Endodermal cell (in vitro differentiated cells): ENCODE results near the gene FBN3. TPM values are rescaled to one million over a fixed set of nuclear protein-coding genes. Genes with fewer than 3 reads are reported as not detected.
"Not testable (repeated sequence)": the region's sequence is repeated elsewhere in the genome, so short reads cannot be mapped to it uniquely, and the experiment has no call there.

Source experiments
- DNase-seq: peaks from one replicate; pipeline ENCODE4 v3.0.0-alpha.2; 2017
- H3K27ac ChIP-seq: 2 replicates; pipeline ENCODE4 v1.5.1; 2013; ENCODE audit warnings: mild to moderate bottlenecking, low read depth, low read length, moderate library complexity
- H3K27me3 ChIP-seq: 2 replicates; pipeline ENCODE4 v1.6.1; 2013; ENCODE audit warnings: mild to moderate bottlenecking, low read length, moderate library complexity; ENCODE audit not compliant: insufficient read depth, control insufficient read depth, poor library complexity, severe bottlenecking
- H3K36me3 ChIP-seq: 2 replicates; pipeline ENCODE4 v1.7.0; 2013; ENCODE audit warnings: mild to moderate bottlenecking, low read length, moderate library complexity; ENCODE audit not compliant: control insufficient read depth, insufficient read depth
- H3K4me1 ChIP-seq: one replicate; pipeline ENCODE4 v1.7.0; 2013; ENCODE audit warnings: low read length; ENCODE audit not compliant: control insufficient read depth, insufficient read depth
- H3K4me3 ChIP-seq: 2 replicates; pipeline ENCODE4 v1.5.1; 2013; ENCODE audit warnings: mild to moderate bottlenecking, low read length, moderate library complexity
- H3K9ac ChIP-seq: 2 replicates; pipeline ENCODE4 v1.6.1; 2013; ENCODE audit warnings: mild to moderate bottlenecking, low read length, moderate library complexity; ENCODE audit not compliant: poor library complexity, severe bottlenecking; ENCODE audit errors: extremely low read depth
- H3K9me3 ChIP-seq: 2 replicates; pipeline ENCODE4 v1.6.1; 2013; ENCODE audit warnings: mild to moderate bottlenecking, low read length, moderate library complexity; ENCODE audit not compliant: control insufficient read depth
- H3K27ac Mint-ChIP-seq: 2 replicates; pipeline ENCODE4 v1.8.0; 2020; ENCODE audit warnings: mixed read lengths
- H3K27me3 Mint-ChIP-seq: 2 replicates; pipeline ENCODE4 v1.8.0; 2021; ENCODE audit warnings: mild to moderate bottlenecking, mixed read lengths; ENCODE audit not compliant: insufficient read depth
- H3K36me3 Mint-ChIP-seq: 2 replicates; pipeline ENCODE4 v1.8.0; 2020; ENCODE audit warnings: low read depth, mixed read lengths
- H3K4me1 Mint-ChIP-seq: 2 replicates; pipeline ENCODE4 v1.8.0; 2020; ENCODE audit warnings: mixed read lengths
- H3K4me3 Mint-ChIP-seq: 2 replicates; pipeline ENCODE4 v1.8.0; 2020; ENCODE audit warnings: mild to moderate bottlenecking, moderate library complexity, mixed read lengths
- H3K9me3 Mint-ChIP-seq: 2 replicates; pipeline ENCODE4 v1.8.0; 2020; ENCODE audit warnings: mild to moderate bottlenecking, mixed read lengths
- WGBS, 2 experiments: methylation state at CpG; one replicate each; pipeline versions ENCODE4 v1.1.5 to v1.1.7; 2013; ENCODE audit warnings: missing lambda C conversion rate in 2 of 2, mixed read lengths in 1 of 2; ENCODE audit not compliant: insufficient coverage in 1 of 2, insufficient read length in 1 of 2; 5-methylcytosine and 5-hydroxymethylcytosine counted together
- total RNA-seq, 2 donors: library from RNA; stranded (reverse); fragmentation: NEBNext Ultra II Directional in 1 of 2; extraction: Animal tissue kit (Norgen Biotek cat#: 25700) in 1 of 2; gene quantifications; 2 replicates in 1 of 2; 3 replicates in 1 of 2; pipeline ENCODE4 v1.2.1, GENCODE V29; 2021
- TF ChIP-seq, protein P1 (sequence below): fragments of 200-600 bp; sonication (generic); conservative IDR thresholded peaks from 2 replicates; pipeline ENCODE4 v1.5.0; 2021; ENCODE audit warnings: antibody characterized with exemption, mild to moderate bottlenecking

FBN3 gene
- total RNA-seq, 2 donors from 2014 or later, result 105 to 143 TPM

GRCh38 chr19:8167985-8168384 lies 18.6 kb upstream of the FBN3 start:
- 90 to 94% methylated on average over 3 to 6 of the region's 6 CpGs for WGBS, 2 experiments
- H3K9ac ChIP-seq, result no peak overlapping the region

DNA sequence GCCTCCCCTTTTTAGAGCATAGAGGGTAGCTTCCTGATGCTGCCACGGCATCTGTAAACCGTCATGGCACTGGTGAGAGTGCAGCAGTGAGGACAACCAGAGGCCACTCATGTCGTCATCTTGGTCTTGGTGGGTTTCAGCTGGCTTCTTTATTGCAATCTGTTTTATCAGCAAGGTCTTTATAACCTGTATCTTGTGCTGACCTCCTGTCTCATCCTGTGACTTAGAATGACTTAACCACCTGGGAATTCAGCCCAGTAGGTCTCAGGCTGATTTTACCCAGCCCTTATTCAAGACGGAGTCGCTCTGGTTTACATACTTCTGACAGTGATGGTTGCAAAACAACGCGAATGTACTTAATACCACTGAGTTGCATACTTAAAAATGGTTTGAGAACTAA lies 14.4 kb upstream of the FBN3 start:
- WGBS, 2 experiments, result 60 to 70% methylated on average over 7 of the region's 7 CpGs
- H3K4me3 ChIP-seq, result no peak overlapping the region
- TF ChIP-seq, protein P1, sequence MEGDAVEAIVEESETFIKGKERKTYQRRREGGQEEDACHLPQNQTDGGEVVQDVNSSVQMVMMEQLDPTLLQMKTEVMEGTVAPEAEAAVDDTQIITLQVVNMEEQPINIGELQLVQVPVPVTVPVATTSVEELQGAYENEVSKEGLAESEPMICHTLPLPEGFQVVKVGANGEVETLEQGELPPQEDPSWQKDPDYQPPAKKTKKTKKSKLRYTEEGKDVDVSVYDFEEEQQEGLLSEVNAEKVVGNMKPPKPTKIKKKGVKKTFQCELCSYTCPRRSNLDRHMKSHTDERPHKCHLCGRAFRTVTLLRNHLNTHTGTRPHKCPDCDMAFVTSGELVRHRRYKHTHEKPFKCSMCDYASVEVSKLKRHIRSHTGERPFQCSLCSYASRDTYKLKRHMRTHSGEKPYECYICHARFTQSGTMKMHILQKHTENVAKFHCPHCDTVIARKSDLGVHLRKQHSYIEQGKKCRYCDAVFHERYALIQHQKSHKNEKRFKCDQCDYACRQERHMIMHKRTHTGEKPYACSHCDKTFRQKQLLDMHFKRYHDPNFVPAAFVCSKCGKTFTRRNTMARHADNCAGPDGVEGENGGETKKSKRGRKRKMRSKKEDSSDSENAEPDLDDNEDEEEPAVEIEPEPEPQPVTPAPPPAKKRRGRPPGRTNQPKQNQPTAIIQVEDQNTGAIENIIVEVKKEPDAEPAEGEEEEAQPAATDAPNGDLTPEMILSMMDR, result no peak
- Mint-ChIP-seq H3K4me3 (no peak overlapping the region), H3K36me3 (no peaks in the 10 kb centered on the region), H3K4me1 (peaks cover 8% of the 10 kb centered on the region), H3K9me3 (no peaks in the 10 kb centered on the region), H3K27ac (peak overlapping the region; percentile 83), H3K27me3 (peaks cover 2% of the 10 kb centered on the region)
- H3K27ac ChIP-seq, result no peak overlapping the region
- no peaks in the 10 kb centered on the region for H3K4me1 ChIP-seq
- no peak overlapping the region for H3K9ac ChIP-seq
- no peaks in the 10 kb centered on the region for H3K9me3 ChIP-seq
- no peaks in the 10 kb centered on the region for H3K36me3 ChIP-seq
- peak; percentile 61 for DNase-seq
- H3K27me3 ChIP-seq, result no peaks in the 10 kb centered on the region

More at GRCh38 chr19:8167985-8168384, 18.6 kb upstream of the FBN3 start:
- TF ChIP-seq, protein P1, result no peak
- no peak overlapping the region for H3K4me3 Mint-ChIP-seq
- no peak for DNase-seq
- H3K27ac Mint-ChIP-seq, result no peak overlapping the region
- no peak overlapping the region for H3K4me3 ChIP-seq
- H3K36me3 Mint-ChIP-seq, result no peaks in the 10 kb centered on the region
- no peaks in the 10 kb centered on the region for H3K9me3 Mint-ChIP-seq
- peaks cover 2% of the 10 kb centered on the region for H3K27me3 Mint-ChIP-seq
- no peaks in the 10 kb centered on the region for H3K27me3 ChIP-seq
- H3K4me1 Mint-ChIP-seq, result peaks cover 8% of the 10 kb centered on the region
- H3K36me3 ChIP-seq, result no peaks in the 10 kb centered on the region
- H3K9me3 ChIP-seq, result no peaks in the 10 kb centered on the region
- H3K27ac ChIP-seq, result no peak overlapping the region
- H3K4me1 ChIP-seq, result no peaks in the 10 kb centered on the region

DNA sequence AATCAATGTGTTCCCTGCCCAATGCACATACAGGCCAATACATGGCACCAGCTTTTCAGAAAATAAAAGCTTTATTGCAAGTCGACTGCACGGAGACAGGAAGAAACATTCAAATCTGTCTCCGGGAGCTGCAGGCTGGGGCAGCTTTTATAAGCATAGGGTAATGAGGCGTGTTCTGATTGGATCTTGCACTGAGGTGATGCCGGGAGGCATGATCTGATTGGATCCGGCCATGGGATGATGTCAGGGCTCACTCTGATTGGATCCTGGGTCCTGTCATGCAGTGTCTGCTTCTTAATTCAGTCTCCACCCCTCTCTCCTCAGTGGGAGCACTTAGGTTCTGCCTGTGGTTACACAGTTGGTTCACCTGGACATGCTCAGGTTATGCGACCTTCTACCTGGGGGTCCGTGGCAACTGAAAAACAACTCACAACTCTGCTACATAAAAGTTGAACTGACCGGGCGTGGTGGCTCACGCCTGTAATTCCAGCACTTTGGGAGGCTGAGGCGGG lies 11.8 kb upstream of the FBN3 start:
- H3K27me3 Mint-ChIP-seq, result no peaks in the 10 kb centered on the region
- Histone ChIP-seq H3K4me1 (no peaks in the 10 kb centered on the region), H3K27me3 (no peaks in the 10 kb centered on the region), H3K27ac (no peak overlapping the region), H3K9ac (no peak overlapping the region), H3K36me3 (no peaks in the 10 kb centered on the region), H3K4me3 (no peak overlapping the region), H3K9me3 (no peaks in the 10 kb centered on the region)
- peaks cover 8% of the 10 kb centered on the region for H3K4me1 Mint-ChIP-seq
- no peaks in the 10 kb centered on the region for H3K9me3 Mint-ChIP-seq
- H3K36me3 Mint-ChIP-seq, result no peaks in the 10 kb centered on the region
- 78 to 83% methylated on average over 10 to 11 of the region's 12 CpGs for WGBS, 2 experiments
- TF ChIP-seq, protein P1, result no peak
- no peak overlapping the region for H3K27ac Mint-ChIP-seq
- H3K4me3 Mint-ChIP-seq, result no peak overlapping the region
- DNase-seq, result peak; percentile 75

- not testable (repeated sequence) for H3K4me1 ChIP-seq, H3K36me3 ChIP-seq, H3K9me3 Mint-ChIP-seq, H3K27me3 Mint-ChIP-seq, H3K27ac Mint-ChIP-seq, H3K9ac ChIP-seq, H3K9me3 ChIP-seq, H3K36me3 Mint-ChIP-seq, H3K27me3 ChIP-seq, DNase-seq, H3K4me3 Mint-ChIP-seq, H3K27ac ChIP-seq, H3K4me1 Mint-ChIP-seq, H3K4me3 ChIP-seq
- WGBS, 2 experiments, result 84 to 91% methylated on average over 5 of the region's 5 CpGs
Observed at GRCh38 chr19:8159322-8159721, 9.9 kb upstream of the FBN3 start.
